ENCODE results near the gene SELPLG. TPM values are rescaled to one million over a fixed set of nuclear protein-coding genes. Genes with fewer than 3 reads are reported as not detected.
A peak's percentile ranks its signal among the peaks of the same experiment; 100 is the strongest.
"Not testable (repeated sequence)": the region's sequence is repeated elsewhere in the genome, so short reads cannot be mapped to it uniquely, and the experiment has no call there.

SELPLG gene
- total RNA-seq, 2 experiments from 2014 or later: 289 to 301 TPM

DNA sequence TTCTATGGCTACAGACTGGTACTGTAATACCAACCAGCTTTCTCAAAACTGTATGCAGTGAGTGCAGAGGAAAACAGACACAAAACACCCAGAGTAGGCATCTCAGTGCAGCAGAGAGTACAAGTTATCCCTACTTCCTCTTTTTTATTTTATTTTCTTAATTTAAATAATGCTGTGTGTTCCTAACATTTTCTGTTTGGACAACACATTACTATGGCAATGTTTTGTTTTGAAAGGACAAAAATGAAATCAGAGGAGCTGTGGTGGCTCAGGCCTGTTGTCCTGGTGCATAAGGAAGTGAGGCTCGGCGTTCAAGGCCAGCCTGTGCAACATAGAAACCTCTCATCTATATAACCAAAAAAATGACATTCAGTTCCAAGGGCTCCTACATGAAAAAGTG is 33.7 kb upstream of the SELPLG start:
- no peaks in the 10 kb centered on the region for H3K9me3 Mint-ChIP-seq
- no peaks in the 10 kb centered on the region for H3K36me3 Mint-ChIP-seq (ENCODE audit: low read depth)
- POLR2A ChIA-PET: interaction anchor here (0.7 to 1.5 kb wide), 2 partner anchors 24 to 36 kb away, joined by 3 read pairs; no protein-coding TSS in a partner anchor
- CTCF ChIA-PET: interaction anchor here (0.6 to 11.6 kb wide), 8 partner anchors 20 to 426 kb away, joined by 3 to 167 read pairs (median 4); partner anchors contain the start of gene ALKBH2
- no peaks in the 10 kb centered on the region for H3K27me3 Mint-ChIP-seq
- no peak overlapping the region for H3K4me3 Mint-ChIP-seq
- no peak for DNase-seq
- peaks cover 16% of the 10 kb centered on the region for H3K4me1 Mint-ChIP-seq
- no peak overlapping the region for H3K27ac Mint-ChIP-seq

- peaks cover 16% of the 10 kb centered on the region for H3K4me1 Mint-ChIP-seq
- no peak overlapping the region for H3K4me3 Mint-ChIP-seq
- POLR2A ChIA-PET: interaction anchor here (0.7 to 3.0 kb wide), 3 partner anchors 25 to 137 kb away, joined by 3 to 23 read pairs (median 3); no protein-coding TSS in a partner anchor
- no peak for DNase-seq
- H3K27ac Mint-ChIP-seq: no peak overlapping the region
- no peaks in the 10 kb centered on the region for H3K27me3 Mint-ChIP-seq
- no peaks in the 10 kb centered on the region for H3K9me3 Mint-ChIP-seq
- H3K36me3 Mint-ChIP-seq (ENCODE audit: low read depth): no peaks in the 10 kb centered on the region
- CTCF ChIA-PET: interaction anchor here (0.5 to 11.6 kb wide), 13 partner anchors 19 to 427 kb away, joined by 3 to 167 read pairs (median 4); partner anchors contain the start of gene ALKBH2
Observed at GRCh38 chr12:108666401-108666881, 32.7 kb upstream of the SELPLG start.

DNA sequence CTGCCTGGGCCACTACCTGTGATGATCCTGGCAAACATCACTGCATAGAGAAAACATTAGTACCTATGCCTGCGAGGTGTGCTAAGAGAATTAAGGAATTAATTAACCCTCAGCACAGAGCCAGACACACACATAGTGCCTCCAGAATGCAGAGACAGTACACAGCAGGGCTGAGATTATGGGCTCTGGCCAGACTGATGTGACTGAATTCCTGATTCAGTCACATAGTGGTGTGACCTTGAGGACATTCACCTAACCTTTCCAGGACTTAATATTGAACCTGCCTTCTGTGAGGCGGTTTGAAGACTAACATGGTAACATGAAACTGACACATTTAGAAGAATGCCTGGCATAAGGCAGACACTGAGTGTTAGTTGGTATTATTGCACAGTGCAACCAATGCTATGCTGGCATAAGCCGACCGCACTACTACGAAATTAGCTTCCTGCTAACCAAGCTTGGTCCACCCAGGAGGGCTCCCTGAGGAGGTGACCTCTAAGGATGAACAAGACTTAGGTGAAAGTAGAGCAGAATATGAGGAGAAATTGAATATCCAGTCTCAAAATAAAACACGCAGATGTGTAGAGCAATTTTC is 32.0 kb upstream of the SELPLG start:
- Mint-ChIP-seq H3K27me3 (no peaks in the 10 kb centered on the region), H3K9me3 (no peaks in the 10 kb centered on the region), H3K4me3 (no peak overlapping the region), H3K36me3 (ENCODE audit: low read depth) (no peaks in the 10 kb centered on the region), H3K27ac (no peak overlapping the region), H3K4me1 (peaks cover 16% of the 10 kb centered on the region)
- ChIA-PET POLR2A (interaction anchor here (1.5 to 4.5 kb wide), 5 partner anchors 14 to 137 kb away, joined by 3 to 57 read pairs (median 15); partner anchors contain the start of genes CORO1C and SELPLG), CTCF (interaction anchor here (0.6 to 11.6 kb wide), 29 partner anchors 16 to 427 kb away, joined by 3 to 167 read pairs (median 7); partner anchors contain the start of genes ALKBH2, ISCU, SART3 and SELPLG)
- DNase-seq: no peak

DNA sequence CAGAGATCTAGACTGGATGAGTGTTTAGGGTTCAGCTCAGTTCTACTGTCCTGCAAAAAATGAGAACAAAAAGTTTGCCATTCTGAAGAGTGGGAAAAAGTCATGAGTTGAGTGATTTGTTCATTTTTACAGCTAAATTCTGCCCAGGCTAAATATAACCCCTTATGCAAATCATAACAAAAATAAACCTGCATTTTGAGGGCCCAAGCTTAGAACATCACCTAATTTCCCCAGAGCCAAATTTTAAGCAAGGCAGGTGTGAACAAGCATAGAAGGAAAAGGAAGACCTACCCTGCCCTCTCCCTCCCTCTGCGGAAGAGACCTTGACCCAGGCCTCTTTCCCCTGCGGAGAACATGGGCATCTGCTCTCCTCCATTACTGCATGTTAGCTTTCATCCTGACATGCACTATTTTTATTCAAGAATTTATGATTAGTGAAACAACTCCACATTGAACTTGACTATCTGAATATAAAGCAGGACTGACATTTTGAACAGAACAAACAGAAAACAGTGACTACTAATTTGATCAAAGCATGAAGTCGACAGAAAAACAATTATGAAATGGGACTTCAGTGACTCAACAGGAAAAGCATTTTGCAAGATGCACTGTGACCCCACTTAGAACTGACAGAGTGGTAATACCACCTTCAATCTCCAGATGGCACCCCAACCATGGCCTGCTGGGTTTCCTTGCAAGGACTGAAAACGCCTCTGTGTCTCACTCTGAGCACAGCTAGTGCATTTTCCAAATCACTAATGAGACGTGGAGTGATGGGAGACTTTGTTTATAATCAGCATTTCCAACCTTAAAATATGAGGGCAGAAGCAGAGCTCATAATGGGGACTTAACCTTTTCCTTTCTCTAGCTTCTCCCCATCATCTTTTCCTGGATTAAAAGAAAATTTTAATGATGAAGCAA is 30.9 kb upstream of the SELPLG start:
- Mint-ChIP-seq H3K36me3 (ENCODE audit: low read depth) (no peaks in the 10 kb centered on the region), H3K4me1 (peaks cover 16% of the 10 kb centered on the region), H3K27me3 (no peaks in the 10 kb centered on the region), H3K9me3 (no peaks in the 10 kb centered on the region), H3K27ac (peak overlapping the region; percentile 64), H3K4me3 (no peak overlapping the region)
- CTCF ChIA-PET: interaction anchor here (0.7 to 11.6 kb wide), 57 partner anchors 12 to 721 kb away, joined by 3 to 167 read pairs (median 4); partner anchors contain the start of genes ALKBH2, CORO1C, ISCU and SART3
- POLR2A ChIA-PET: interaction anchor here (0.8 to 4.5 kb wide), 17 partner anchors 15 to 193 kb away, joined by 3 to 57 read pairs (median 4); partner anchors contain the start of genes CORO1C, ISCU, SELPLG and SSH1
- DNase-seq: peak; percentile 88

- Mint-ChIP-seq H3K27ac (peak overlapping the region; percentile 8), H3K4me3 (no peak overlapping the region), H3K9me3 (no peaks in the 10 kb centered on the region), H3K27me3 (no peaks in the 10 kb centered on the region), H3K4me1 (peaks cover 16% of the 10 kb centered on the region), H3K36me3 (ENCODE audit: low read depth) (no peaks in the 10 kb centered on the region)
- no peak for DNase-seq
- POLR2A ChIA-PET: interaction anchor here (0.9 to 4.5 kb wide), 11 partner anchors 17 to 194 kb away, joined by 3 to 57 read pairs (median 5); partner anchors contain the start of genes CORO1C, ISCU, SELPLG and SSH1
- CTCF ChIA-PET: interaction anchor here (0.8 to 11.6 kb wide), 33 partner anchors 10 to 722 kb away, joined by 3 to 167 read pairs (median 5); partner anchors contain the start of genes CORO1C, ISCU, SART3 and SELPLG
Observed at GRCh38 chr12:108663324-108664015, 29.8 kb upstream of the SELPLG start.

- POLR2A ChIA-PET: interaction anchor here (1.0 kb wide), 1 partner anchor 24 kb away, joined by 3 read pairs; no protein-coding TSS in a partner anchor
- H3K27me3 Mint-ChIP-seq, DNase-seq, H3K9me3 Mint-ChIP-seq, H3K27ac Mint-ChIP-seq, H3K4me1 Mint-ChIP-seq, H3K4me3 Mint-ChIP-seq: not testable (repeated sequence)
- H3K36me3 Mint-ChIP-seq (ENCODE audit: low read depth): peaks cover 10% of the 10 kb centered on the region
- CTCF ChIA-PET: interaction anchor here (1.6 kb wide), 1 partner anchor 41 kb away, joined by 6 read pairs; no protein-coding TSS in a partner anchor
Observed at GRCh38 chr12:108658115-108658514, 24.4 kb upstream of the SELPLG start.

DNA sequence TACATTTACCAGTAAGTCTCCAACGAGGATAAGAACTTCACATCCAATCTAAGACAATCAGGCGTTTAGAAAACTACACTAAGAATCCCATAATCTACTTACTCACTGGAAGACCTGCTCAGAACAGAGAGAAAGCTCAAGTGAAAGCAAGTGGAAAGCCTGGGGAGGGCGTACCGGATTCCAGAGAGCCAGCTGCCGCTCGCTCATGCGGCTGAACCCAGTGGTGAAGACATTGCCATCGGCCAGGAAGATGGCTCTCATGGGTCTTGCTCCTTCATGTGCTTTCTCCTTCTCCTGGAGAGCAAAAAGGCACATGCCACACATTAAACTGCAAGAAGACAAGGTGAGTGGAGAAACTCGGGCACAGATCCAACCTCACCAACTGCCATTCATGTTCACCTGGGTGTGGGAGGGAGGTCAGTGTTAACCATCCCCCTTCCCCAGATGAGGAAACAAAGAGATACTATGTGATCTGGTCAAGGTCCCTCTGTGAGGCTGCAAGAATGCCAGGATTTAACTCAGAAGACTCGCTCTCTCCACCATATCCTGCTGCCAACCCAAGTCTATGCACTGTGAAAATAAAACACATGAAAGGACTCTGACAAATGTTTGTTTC is 23.5 kb upstream of the SELPLG start:
- H3K36me3 Mint-ChIP-seq (ENCODE audit: low read depth): peaks cover 10% of the 10 kb centered on the region
- H3K9me3 Mint-ChIP-seq: no peaks in the 10 kb centered on the region
- no peak for DNase-seq
- CTCF ChIA-PET: interaction anchor here (1.6 kb wide), 1 partner anchor 40 kb away, joined by 6 read pairs; no protein-coding TSS in a partner anchor
- H3K4me1 Mint-ChIP-seq: no peaks in the 10 kb centered on the region
- H3K4me3 Mint-ChIP-seq: no peak overlapping the region
- POLR2A ChIA-PET: interaction anchor here (1.0 kb wide), 1 partner anchor 23 kb away, joined by 3 read pairs; no protein-coding TSS in a partner anchor
- no peak overlapping the region for H3K27ac Mint-ChIP-seq
- H3K27me3 Mint-ChIP-seq: no peaks in the 10 kb centered on the region

- DNase-seq, H3K27ac Mint-ChIP-seq, H3K4me3 Mint-ChIP-seq, POLR2A ChIA-PET, H3K27me3 Mint-ChIP-seq, CTCF ChIA-PET, H3K4me1 Mint-ChIP-seq, H3K9me3 Mint-ChIP-seq: not testable (repeated sequence)
- H3K36me3 Mint-ChIP-seq (ENCODE audit: low read depth): peaks cover 10% of the 10 kb centered on the region
Observed at GRCh38 chr12:108656247-108656646, 22.6 kb upstream of the SELPLG start.

GRCh38 chr12:108655812-108656175 is 22.1 kb upstream of the SELPLG start:
- H3K4me1 Mint-ChIP-seq, CTCF ChIA-PET, H3K9me3 Mint-ChIP-seq, POLR2A ChIA-PET, H3K4me3 Mint-ChIP-seq, H3K27me3 Mint-ChIP-seq, H3K27ac Mint-ChIP-seq, DNase-seq: not testable (repeated sequence)
- H3K36me3 Mint-ChIP-seq (ENCODE audit: low read depth): peaks cover 10% of the 10 kb centered on the region

DNA sequence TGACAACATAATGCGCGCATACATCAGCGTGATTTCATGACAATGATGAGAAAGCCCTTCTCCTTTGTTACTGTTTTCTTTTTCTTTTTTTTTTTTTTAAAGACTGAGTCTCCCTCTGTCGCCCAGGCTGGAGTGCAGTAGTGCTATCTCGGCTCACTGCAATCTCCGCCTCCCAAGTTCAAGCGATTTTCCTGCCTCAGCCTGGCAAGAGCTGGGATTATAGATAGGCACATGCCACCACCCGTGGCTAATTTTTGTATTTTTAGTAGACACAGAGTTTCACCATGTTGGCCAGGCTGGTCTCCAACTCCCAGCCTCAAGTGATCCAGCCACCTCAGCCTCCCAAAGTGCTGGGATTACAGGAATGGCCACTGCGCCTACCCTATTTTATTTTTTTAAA is 20.9 kb upstream of the SELPLG start:
- H3K4me3 Mint-ChIP-seq, H3K27me3 Mint-ChIP-seq, H3K9me3 Mint-ChIP-seq, H3K27ac Mint-ChIP-seq, H3K4me1 Mint-ChIP-seq, DNase-seq, POLR2A ChIA-PET: not testable (repeated sequence)
- CTCF ChIA-PET: interaction anchor here (0.6 kb wide), 1 partner anchor 186 kb away, joined by 3 read pairs; no protein-coding TSS in a partner anchor
- peaks cover 12% of the 10 kb centered on the region for H3K36me3 Mint-ChIP-seq (ENCODE audit: low read depth)

- ChIA-PET CTCF (interaction anchor here (1.0 to 2.0 kb wide), 4 partner anchors 9 to 36 kb away, joined by 3 to 15 read pairs (median 6); no protein-coding TSS in a partner anchor), POLR2A (interaction anchor here (1.1 to 5.6 kb wide), 2 partner anchors 21 to 90 kb away, joined by 3 to 48 read pairs; partner anchors contain the start of gene SELPLG)
- no peak for DNase-seq
- no peak overlapping the region for H3K4me3 Mint-ChIP-seq
- H3K36me3 Mint-ChIP-seq (ENCODE audit: low read depth): peaks cover 16% of the 10 kb centered on the region
- peaks cover 9% of the 10 kb centered on the region for H3K4me1 Mint-ChIP-seq
- H3K27me3 Mint-ChIP-seq: no peaks in the 10 kb centered on the region
- H3K27ac Mint-ChIP-seq: no peak overlapping the region
- no peaks in the 10 kb centered on the region for H3K9me3 Mint-ChIP-seq
Observed at GRCh38 chr12:108653922-108654321, 20.2 kb upstream of the SELPLG start.

Measured in activated CD4-positive, alpha-beta memory T cell treated with anti-CD3 and anti-CD28 coated beads, Interleukin-2, amount 10 ng/mL, durations not matched to agents 7 days and 5 days (primary cell).